ENCODE measurements around the gene USP24.
"Not testable (repeated sequence)": the region's sequence is repeated elsewhere in the genome, so short reads cannot be mapped to it uniquely, and the experiment has no call there.

USP24 gene

DNA sequence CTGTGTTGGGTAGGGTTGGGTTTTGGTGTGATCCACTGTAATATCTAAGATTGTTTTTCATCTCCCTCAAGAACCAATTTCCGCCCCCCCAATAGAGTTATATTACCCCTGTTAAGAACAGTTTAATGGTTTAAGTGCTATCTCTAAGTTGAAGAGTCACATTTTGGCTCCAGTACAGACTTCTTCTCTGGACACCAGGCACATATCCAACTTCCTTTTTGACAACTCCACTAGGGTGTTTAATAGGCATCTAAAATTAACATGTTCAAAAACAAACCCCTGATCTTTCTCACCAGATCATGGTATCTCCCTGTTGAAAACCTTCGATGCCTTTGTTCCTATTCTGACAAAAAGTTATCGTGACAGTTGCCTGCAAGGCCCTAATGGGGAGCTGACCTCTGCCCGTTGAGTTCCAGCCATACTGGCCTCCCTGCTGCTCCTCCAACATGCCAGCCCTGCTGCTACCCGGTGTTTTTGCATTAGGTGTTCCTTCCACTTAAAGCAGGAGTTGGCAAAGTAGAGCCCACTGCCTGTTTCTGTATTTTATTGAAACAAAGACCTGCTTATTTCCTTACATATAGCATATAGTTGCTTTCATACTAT, 18.6 kb downstream of the USP24 start:
- no peak for DNase-seq

DNA sequence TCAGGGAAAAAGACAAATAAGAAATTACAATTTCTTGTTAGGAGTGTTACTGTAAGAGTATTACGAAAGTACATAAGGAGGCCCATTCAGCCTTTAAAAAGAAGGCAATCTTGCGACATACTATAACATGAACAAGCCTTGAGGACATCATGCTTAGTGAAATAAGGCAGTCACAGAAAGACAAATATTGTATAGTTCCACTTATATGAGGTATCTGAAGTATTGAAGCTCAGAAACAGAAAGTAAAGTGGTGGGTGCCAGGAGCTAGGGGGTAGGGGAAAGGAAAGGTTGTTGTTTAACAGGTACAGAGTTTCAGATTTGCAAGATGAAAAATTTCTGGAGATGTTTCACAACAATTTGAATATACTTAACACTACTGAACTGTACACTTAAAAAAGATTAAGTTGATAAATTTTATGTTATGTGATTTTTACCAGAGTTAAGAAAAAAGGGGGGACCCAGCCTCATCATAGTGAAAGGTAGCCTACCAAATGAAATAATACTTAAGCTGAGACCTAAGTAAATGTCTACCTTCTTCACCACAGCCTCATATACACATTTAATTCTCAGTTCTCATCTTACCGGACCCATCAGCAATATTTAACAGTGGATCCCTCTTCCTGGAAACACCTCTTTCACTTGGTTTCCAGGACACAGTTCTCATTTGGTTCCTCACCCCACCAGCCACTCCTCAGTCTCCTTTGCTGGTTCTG, 19.5 kb downstream of the USP24 start:
- DNase-seq: no peak

DNA sequence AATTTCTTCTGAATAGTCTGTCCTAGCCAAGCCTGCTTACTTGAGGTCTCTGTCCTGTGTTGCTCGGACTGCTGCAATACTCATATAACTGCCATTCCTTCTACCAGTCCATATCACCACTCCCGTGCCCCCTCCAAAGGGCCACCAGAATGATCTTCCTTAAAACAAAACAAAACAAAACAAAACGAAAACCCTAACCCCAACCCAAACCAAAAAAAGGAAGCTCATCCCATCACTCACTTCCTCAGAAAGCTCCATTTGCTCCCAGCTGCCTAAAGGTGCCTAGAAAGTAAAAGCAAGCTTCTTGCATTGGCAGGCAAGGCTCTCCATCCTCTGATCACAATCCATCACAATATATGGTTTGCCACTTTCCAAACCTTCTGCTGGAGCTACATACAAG, 20.3 kb downstream of the USP24 start:
- no peak for DNase-seq

DNA sequence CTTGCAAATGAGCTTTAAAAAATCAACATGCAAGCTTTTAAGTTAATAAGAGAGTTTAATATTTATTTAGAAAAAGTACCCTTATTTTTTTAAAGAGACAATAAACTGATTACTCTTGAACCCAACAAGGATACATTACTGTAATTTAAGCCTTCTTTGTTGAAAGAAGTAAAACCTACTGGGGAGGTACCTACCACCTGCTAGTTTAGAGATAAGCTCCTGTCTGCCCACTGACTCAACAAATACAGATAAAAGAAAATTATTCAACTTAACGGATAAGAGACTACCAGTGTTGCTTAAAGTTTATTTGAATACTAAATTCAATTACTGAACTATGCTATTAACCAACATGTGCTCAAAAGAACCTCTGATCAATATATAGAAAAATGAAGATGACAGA, 23.1 kb downstream of the USP24 start:
- DNase-seq: no peak

DNA sequence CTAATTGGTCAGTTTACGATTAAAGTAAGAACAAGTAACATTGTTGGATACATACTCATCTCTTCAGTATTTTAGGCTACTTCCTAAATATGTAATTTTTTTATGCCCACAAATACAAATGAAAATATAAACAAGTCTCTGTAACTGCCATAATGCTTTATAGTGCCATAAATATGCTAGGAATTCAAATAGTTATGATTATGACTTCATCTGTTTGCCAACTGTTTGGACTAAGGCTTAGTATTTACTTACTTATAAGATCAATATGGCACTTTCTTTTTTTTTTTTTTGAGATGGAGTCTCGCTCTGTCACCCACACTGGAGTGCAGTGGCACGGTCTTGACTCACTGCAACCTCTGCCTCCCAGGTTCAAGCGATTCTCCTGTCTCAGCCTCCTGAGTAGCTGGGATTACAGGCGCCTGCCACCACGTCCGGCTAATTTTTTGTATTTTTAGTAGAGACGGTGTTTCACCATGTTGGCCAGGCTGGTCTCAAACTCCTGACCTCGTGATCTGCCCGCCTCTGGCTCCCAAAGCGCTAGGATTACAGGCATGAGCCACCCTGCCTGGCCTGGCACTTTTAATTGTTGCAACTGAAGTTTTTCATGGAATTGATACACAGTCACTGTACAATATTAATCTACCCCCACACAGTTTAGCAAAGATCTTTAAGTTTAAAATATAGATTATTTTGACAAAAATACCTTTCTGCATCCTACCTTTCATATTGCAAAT, 23.8 kb downstream of the USP24 start:
- not testable (repeated sequence) for DNase-seq

DNA sequence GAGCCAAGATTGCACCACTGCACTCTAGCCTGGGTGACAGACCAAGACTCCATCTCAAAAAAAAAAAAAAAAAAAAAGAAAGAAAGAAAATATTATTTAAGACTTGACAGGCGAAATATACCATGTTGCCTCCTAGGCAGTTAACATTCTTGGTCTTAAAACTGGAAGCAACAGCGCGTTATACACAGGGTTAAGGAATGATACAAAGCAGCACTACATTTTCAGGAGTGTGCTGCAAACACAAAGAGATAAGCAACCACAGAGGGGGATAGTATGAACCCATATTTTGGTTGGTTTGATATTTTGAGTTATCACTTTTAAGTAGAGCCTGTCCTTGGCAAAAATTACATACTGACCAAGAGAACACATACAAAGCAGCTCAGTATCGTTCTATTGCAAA, 25.1 kb downstream of the USP24 start:
- DNase-seq: no peak

DNA sequence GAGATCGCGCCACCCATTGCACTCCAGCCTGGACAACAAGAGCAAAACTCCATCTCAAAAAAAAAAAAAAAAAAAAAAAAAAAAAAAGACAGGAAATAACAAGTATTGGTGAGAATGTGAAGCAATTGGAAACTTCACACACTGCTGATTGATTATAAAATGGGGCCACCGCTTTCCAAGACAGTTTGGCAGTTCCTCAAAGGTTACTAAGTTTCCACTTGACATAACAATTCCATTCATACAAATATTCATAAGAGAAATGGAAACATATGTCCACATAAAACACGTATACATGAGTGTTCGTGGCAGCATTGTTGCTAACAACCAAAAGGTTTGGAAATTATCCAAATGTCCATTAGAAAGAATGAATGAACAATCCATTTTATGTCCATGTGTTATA, 26.3 kb downstream of the USP24 start:
- DNase-seq: no peak

DNA sequence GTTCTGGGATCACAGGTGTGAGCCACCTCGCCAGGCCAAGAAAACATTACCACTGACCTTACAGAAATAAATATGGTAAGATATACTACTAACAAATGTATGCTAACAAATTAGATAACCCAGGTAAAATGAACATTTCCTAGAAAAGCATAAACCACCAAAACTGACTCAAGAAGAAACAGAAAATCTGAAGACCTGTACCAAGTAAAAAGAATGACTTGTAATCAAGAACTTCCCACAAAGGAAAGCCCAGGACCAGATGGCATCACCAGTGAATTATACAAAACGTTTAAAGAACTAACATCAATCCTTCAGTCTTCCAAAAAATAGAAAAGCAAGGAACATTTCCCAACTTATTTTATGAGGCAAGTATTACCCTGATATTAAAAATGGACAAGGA, 29.3 kb downstream of the USP24 start:
- no peak for DNase-seq

DNA sequence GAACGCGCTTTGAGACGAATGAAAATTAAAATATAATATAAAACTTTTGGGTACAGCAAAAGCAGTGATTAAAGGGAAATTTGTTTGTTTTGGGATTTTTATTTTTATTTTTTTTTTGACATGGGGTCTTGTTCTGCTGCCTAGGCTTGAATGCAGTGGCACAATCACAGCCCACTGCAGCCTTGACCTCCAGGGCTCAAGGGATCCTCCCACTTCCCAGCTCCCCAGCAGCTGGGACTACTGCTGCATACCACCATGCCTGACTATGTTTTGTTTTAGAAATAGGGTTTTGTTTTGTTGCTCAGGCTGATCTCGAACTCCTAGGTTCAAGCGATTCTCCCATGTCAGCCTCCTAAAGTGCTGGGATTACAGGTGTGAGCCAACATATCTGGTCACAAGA, 30.3 kb downstream of the USP24 start:
- no peak for DNase-seq

DNA sequence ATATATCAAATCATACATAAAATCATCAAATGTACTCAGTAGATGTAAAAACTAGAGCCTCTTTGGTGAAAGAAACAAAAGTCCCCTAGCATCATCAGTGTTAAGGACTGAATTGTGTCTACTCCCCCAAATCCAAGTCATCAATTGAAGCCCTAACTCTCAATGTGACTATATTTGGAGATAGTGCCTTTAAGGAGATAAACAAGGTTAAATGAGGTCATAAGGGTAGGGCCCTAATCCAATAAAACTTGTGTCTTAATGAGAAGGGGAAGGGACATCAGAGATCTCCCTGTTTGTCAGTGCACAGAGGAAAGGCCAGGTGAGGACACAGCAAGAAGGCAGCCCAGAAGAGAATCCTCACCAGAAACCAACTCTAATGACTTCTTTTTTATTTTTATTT, 33.5 kb downstream of the USP24 start:
- no peak for DNase-seq

DNA sequence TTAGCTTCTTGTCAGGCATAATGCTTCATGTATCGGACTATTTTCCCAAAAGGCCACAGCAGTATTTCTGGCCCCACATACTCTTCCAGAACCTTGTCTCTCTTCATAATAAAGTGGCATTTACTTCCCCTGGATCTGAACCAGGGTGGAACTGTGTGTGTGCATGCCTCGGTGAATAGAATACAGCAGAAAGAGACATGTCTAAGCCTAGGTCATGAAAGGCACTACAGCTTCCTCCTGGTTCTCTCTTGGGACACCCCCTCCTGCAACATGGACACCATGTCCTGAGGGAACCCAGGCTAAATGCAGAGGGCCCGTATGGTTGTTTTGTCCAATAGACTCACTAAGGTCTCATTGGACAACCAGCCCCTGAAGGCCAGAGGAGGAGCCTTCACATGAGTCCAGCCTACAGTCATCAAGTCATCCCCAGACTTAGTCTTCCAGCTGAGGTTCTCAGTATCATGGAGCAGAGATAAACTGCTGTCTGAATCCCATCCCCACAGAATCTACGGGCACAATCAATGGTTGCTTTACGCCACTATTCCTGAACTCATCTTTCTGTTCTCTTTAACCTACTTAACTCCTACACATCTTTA, 35.0 kb downstream of the USP24 start:
- no peak for DNase-seq

DNA sequence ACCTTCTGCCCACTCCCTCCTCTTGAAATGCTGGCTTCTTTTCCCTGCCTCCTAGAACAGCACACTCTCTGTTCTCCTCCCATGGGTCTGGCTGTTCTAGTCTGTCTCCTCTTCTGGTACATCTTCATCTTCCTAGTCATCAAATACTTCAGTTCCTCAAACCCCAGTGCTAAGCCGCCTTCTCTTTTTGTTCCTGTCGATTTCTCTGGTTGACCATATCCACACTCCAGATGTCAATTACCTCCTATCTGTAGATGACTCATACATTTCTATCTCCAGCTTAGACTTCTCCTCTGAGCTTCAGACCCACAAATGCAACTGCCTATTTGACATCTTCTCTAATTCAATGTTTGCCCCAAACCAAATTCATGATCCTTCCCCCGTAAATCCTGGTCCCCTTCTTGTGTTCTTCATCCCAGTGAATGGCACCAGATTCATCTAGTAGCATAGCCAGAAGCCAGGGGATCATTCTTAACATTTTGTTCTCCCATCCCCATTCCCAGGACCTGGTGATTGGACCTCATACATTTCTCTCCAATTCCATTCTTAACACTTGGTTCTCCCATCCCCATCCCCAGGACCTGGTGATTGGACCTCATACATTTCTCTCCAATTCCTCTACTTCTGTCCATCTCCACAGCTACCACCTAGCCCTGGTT, 35.9 kb downstream of the USP24 start:
- DNase-seq: no peak

DNA sequence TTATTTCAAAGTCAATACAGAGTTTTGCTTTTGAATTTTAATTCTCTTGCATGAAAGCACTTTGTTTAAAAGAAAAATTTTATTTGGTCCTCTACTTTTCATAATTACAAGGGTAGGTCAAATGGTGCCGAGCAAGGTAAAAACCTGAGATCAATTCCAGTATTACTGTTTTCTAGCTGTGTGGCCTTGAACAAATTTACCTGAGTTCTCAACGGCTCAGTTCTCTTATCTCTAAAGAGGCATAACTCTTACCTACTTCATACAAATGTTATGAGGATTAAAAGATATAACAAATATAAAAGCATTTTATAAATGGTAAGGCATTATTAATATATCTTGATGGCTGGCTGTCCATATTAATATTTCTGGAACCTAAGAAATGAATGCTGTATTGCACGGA, 42.5 kb downstream of the USP24 start:
- DNase-seq: no peak

DNA sequence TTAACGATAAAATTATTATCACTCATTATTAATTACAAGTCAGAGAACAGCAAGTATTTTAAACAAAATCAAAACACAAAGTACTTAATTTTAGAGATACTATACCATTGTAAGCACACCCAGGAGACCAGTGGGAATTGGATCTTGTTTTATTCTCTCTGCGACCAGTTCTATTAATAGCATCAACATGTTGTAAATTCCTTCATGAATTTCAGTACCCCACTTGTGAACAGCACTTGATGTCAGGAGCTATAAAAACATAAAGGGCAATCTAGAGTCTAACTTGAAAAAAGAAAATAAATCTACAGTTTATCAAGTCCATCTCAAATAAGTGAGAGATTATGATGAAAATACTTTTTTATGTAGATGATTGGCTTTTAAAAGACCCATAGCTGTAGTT, 42.9 kb downstream of the USP24 start:
- DNase-seq: no peak

DNA sequence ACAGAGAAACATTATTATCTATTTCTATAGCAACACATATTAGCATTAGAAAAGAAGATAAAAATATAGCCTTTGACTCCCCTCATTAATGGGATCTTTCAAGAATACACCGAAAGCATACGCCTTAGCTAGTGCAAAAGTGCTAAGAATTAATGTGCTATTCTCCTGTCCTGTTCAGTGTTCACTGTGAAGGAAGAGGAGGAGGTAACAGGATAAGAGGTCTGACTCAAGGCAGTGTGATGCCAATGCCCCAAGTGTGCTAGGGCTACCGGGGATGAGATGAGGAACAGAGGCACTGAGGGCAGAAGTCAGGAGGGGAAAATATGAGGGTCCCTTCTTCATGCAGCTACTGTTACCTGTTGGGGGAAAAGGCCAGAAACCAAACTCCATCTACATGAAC, 43.5 kb downstream of the USP24 start:
- DNase-seq: no peak

DNA sequence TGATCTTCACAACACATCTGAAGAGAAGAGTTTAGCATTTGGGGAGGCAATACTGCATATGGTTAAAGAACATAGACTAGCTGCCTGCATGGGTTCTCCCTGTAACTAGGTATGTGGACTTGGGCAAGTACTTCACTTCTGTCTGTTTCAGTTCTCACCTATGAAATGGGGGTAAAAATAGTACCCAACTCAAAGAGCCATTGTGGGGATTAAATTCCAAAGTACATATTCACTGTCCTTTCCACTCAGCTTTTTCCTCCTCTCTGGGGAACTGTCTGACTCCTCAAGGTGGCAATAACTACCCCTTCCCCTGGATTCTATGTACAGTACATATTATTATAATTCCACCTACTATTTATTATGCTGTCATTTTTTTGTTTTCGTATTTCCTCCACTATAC, 44.7 kb downstream of the USP24 start:
- DNase-seq: no peak

DNA sequence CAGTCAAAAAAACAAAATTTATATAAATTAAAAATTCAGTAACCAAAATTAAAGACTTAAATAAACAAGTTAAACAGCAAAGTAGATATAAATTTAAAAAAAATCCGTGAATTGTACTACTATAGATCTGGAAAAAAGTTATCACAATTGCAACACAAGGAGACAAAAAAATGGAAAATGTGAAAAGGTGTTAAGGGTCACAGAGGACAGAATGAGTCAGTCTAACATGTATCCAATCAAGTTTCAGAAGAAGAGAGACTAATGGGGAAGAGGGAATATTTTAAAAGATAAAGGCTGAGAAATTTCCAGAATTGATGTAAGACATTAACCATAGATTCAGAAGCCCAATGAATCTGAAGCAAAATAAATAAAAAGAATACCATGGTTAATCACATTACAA, 46.0 kb downstream of the USP24 start:
- no peak for DNase-seq

DNA sequence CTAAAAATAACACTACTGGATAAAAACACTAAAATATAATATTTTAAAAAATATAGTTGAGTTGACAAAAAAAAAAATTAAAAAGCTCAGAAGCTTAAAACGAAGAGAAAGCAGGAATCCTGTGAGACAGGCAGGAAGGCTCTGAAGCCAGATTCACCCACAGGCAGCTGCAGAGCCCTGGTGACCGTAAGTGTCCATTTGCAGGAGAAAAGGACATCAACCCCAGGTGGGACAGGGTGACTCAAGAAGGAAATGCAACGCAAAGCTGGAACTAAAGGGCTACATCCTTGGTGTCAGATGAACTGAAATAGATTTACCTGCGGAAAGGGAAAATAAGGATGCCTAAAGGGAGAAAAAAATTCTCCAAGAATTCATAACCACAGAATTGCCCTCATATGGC, 46.8 kb downstream of the USP24 start:
- DNase-seq: no peak

DNA sequence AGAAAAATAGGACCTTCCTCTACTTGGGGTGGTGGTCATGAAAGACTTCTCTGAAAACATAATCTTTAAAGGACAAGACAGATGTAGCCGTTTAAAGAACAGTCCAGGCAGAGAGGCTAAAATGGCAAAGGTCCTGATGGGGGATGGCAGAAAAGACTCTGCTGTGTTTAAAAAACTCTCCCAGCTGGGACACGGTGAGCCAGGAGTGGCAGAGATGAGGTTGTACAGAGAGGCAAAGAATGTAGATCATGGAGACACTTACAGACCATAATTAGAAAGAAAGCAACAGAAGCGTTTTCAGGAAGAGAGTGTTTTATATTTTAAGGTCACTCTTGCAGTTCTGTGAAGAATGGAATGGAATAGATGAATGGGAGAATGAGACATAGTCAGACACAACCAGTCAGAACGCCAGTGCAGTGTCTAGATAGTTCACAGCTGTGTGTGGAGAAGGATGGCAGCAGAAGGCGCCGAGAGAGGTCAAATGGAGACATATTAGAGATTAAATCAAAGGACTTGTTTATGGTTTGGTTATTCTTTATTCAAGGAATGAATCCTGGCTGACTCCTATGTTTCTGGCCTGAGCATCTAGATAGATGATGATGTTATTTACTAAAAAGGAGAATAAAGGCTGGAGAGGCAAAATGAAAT, 47.8 kb downstream of the USP24 start:
- DNase-seq: no peak

DNA sequence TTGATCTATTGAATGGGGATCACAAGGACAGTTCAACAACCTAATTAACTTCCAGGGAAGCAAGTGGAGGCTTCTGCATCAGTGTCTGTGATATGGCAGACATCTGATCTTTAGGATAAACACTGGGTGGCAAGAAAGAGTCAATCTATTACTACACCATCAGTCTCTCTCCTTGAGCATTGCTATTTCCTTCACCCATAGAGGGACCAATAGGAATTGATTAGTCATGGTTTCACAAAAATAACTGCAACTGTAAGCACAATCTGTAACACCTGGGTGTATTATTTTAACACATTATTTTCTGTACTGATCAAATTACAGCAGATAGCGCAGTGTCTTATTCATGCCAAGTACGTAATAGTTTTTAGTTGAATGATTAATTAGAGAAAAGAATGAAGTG, 50.3 kb downstream of the USP24 start:
- no peak for DNase-seq

DNA sequence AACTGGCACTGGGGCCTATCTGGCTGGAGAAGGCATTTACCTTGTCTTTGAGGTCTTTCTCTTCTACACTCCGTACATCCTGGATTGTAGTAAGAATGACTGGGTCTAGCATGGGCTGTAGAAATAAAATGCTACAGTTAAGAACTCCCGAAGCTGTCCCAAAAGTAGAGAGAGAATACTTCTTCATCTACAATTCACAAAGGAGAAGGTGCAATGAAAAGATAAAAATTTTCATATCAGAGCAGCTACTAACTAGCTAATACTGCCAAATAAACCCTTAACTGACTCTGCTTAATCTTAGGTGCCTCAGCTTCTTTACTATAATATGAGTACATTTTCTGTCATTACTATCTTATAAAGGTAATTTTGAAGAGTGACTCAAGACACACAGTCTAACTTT, 55.6 kb downstream of the USP24 start:
- DNase-seq: no peak

DNA sequence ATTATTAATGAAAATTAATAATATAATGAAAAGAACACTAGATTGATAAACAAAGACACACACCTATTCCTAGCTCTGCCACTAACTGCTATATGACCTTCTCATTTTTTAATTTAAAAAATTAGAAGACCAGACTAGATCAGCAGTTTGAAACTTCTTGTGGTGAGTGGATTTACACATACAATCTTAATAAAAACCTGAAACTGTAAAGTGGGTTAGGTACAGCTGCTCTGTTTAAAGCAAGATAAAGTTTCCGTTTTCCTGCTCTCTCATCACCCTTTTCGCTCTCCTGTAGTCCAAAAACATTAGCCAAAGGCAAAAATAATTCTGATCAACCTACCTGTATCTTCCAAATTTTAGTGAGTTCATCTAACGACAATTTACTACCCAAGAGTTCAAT, 58.6 kb downstream of the USP24 start:
- no peak for DNase-seq

DNA sequence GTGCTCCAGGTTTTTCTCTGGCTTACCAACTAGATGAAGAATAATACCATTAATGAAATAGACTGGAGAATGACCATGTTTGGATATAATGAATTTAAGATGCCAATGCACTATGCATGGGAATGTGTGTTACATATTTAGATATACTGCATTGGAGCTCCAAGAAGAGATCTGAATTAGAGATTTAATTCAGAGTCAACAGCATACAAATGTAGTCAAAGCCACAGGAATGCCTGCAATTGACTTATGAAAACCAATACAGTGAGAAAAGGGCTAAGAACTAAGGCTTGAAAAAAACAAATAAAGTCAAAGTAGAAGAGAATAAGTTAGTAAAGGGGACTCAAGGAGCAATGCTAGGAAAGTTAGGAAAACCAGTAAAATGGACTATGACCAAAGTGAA, 59.1 kb downstream of the USP24 start:
- DNase-seq: no peak

All from NCI-H524 (cell line).